NCI-H345 treated with DMSO at 0.1 percent for 48 hours (cell line): ENCODE data around the gene GRK2.
"Not testable (repeated sequence)": the region's sequence is repeated elsewhere in the genome, so short reads cannot be mapped to it uniquely, and the experiment has no call there.

Source experiments
- DNase-seq: peaks from one replicate; lab custom pipeline; 2025; ENCODE audit not compliant: unreplicated experiment; lab: John Stamatoyannopoulos, UW

GRK2 gene

DNA sequence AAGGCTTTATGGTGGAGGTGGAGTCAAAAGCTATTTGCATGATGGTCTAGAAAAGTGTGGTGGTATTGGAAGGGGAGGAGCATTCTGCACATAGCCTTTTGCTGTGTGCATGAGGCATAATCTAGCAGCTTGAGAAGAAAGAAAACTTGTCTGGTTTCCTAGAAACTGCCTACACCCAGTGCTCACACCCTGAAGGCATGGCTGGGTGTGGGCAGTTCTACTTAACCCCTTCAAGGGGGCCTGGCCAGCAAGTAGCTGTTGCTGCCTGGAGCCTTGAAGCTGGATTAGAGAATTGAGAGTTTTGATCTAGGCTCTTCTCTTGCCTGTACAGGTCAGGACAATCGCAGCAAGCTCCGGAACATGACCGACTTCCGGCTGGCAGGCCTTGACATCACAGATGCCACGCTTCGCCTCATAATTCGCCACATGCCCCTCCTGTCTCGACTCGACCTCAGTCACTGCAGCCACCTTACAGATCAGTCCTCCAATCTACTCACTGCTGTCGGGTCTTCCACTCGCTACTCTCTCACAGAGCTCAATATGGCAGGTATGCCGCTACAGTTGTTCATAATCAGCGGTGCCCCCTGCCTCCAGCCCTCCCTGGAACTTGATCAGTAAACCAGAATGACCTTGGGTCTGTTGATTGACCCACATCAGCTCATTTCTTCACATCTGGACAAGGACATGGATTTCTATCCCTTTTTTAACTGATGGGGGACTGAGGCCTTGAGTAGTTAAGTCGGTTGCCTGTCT is 12.2 kb upstream of the GRK2 start:
- DNase-seq = no peak

DNA sequence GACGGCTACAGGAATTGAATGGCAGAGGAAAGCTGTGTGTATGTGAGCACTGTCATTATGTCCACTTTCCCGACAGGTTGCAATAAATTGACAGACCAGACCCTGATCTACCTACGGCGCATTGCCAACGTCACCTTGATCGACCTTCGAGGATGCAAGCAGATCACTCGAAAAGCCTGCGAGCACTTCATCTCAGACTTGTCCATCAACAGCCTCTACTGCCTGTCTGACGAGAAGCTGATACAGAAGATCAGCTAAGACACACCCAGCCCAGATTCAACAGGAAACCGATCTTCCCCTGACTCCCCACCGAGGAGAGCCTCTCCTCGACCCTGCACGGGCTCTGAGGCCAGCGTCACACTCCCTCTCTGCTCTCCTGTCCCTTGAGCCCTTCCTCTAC is 11.5 kb upstream of the GRK2 start:
- no peak for DNase-seq

DNA sequence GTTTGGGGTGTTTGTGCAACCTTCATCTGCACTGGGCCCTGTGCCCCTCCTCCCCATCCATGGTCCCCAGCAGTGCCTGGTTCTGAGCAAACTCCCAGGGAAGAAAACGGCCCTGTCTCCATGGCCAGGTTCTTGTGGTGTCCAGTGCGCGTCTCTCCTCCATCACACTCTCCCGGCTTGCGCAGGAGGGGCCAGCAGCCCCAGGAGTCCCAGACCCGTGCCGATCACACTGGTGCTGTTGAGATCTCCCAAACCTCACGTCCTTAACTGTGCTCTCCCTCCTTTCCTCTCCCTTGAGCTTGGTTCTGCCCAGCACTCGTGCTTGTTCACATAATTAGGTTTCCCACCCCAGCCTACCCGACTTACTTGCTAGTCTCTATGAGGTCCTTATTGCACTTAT is 10.9 kb upstream of the GRK2 start:
- no peak for DNase-seq

DNA sequence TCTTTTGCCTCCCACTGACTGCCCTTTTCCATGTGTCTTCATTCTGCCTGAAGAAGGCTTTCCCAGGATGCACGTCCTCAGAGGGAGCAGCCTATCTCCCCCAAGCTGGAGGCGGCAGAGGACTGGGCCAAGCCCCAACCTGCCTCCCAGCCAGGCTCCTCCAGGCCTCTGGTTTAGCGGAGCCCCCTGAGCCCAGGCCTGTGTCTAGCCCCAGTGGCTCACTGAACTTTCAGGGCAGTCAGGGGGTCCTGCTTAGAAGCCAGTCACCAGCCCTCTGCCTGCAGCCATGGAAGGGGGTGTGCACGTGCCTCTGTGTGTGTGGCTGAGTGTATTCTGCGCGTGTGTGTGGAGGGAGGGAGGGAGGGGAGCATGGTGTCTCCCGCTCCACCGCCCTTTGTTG is 10.4 kb upstream of the GRK2 start:
- no peak for DNase-seq

DNA sequence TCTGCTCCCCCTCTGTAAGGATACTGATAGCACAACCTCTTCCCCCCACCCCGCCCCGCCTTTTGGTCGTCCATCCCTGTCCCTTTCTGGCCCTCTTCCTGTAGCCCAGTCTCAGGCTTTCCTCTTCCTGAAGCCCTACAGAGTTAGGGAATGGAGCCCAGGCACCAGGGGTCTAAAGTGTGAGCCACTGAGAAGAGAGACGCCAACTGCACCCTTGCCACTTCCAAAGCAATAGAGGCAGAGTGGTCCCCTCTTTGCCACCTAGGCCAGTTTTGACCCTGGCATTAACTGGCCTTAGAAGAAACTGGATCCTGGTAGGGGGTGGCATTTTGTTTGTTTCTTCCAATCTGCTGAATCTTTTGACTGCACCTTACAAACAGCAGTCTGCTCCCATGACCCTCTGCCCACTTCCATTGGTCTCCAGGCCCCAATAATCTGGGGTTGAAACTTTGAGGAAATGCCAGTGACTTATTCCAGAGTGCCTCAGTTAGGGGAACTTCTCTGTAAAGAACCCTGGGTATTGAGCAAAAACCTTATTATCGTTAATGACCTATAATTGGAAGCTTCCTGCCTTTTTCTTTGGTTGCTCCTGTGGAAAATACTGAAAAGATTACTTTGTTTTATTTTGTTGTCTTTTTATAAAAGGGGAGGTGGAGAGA is 9.7 kb upstream of the GRK2 start:
- no peak for DNase-seq

DNA sequence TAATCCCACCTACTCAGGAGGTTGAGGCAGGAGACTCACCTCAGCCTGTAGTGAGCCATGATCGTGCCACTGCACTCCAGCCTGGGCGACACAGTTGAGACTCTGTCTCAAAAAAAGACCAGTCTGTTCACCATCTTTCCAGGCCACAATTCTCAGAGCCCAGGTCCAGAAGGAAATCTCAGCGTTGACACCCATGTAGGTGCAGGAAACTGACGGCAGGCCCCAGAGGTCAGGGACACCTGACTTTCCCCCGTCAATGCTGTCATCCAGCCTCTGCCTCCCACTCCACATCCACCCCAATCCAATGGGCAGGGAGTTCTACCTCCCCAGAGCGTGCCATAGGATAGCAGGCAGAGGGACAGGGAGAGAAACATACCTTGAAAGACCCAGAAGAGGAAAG is 5.9 kb upstream of the GRK2 start:
- no peak for DNase-seq

DNA sequence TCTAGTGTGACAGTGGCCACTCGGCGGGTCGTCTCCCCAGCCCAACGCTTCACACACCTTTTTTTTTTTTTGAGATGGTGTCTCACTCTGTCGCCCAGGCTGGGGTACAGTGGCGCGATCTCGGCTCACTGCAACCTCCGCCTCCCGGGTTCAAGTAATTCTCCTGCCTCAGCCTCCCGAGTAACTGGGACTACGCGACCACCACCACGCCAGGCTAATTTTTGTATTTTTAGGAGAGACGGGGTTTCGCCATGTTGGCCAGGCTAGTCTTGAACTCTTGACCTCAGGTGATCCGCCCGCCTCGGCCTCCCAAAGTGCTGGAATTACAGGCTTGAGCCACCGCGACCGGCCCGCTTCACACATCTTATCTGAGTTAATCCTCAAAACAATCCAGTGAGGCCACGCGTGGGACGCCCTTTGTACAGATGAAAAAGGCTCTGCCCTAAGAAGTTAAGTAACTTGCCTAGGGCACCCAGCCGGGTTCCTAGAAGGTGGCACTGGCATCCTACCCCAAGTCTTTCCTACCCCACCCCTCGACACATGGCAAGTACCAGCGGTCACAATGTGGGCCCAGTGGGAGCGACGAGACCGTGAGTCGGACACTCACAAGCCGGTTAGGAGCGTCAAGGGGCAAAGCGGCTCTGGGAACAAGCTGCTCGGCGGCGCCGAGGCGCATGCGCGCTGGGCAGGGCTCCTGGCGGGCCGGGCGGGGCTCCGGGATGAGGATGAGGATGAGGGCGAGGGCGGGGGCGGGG is 5.2 kb upstream of the GRK2 start:
- not testable (repeated sequence) for DNase-seq

DNA sequence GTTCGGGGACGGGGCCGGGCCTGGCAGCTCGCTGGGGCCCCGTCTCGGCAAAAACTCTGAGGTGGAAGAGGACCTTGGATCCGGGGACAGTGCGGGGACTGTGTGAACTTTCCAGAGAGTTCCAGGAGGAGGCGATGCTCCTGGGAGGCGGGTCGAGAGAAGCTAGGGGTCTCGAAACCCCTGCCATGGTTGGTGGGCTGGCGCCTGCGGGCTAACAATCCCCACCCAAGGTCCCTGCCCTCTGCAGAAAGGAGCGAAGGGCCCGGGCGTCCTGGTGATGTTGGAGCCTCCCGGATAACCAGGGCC is 4.7 kb upstream of the GRK2 start:
- no peak for DNase-seq

DNA sequence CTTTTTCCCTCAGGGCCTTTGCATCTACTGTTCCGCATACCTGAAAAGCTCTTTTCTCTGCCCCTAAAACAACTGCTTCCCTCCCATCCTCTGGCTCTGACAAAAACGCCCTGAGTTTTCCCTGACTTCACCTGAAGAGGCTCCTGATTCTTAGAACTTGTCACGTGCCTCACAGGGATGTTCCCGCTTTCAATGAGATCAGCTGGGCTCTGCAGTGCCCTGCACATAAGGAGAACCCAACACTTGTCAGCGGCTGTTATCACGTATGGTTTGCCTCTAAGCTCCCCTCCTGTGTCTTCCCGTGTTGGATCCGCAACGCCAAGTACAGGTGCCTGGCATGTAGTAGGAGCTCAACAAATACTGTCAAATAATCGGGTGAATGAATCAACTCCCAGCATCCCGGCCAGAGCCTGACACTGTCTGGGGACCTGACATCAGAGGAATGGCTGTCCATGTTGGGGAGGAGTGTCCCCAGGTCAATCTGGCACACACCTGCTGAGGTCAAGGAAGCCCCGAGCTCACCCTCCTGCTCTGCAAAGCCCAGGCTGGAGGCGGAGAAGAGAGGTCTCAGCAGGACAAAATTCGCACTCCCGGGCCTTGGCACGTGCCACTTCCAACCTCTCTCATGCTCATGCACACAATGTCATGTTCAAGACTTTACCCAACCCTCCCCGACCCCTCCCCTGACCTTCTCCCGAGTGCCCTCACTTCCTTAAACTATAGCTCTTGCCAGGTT is 4.2 kb upstream of the GRK2 start:
- DNase-seq = no peak

DNA sequence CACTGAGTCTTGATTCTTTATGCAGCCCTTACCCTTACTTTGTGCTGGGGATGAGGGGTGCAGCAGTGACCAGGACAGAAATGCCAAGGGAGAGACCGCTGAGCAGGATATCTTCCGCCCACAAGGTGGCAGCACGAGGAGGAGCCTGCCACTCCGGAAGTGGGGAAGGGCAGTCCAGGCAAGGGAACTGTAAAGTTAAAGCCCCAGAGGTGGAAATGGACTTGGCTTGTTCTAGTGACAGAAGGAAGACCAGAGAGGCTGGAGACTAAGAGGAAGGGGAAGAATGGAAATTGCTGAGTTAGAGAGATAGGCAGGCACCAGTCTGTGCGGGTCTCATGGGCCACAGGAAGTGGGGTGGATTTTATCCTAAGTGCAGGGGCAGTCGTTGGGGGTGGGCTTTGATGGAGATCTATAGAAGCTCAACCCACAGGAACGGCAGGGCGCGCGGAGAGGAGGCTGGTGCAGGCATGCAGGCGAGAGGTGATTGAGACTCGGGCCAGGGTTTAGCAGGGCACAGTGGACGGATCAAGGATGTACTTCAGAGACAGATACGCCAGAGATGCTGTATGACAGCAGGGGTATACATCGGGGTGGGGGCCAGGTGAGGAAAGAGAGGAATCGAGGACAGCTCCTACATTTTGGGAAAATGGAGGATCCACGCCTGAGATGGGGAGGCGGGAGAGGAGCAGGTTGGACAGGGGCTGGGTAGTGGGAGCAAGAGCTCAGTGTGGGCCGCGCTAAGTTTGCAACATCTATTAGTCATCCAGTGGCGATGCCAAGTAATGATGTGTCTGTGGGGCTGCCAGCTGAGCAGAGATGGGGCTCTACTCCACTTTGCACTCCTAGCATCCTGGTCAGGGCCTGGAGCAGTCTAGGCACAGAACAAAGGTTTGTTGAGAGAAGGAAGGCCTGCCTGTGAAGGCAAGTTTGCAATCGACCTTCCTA is 3.3 kb upstream of the GRK2 start:
- peak; percentile 60 for DNase-seq

DNA sequence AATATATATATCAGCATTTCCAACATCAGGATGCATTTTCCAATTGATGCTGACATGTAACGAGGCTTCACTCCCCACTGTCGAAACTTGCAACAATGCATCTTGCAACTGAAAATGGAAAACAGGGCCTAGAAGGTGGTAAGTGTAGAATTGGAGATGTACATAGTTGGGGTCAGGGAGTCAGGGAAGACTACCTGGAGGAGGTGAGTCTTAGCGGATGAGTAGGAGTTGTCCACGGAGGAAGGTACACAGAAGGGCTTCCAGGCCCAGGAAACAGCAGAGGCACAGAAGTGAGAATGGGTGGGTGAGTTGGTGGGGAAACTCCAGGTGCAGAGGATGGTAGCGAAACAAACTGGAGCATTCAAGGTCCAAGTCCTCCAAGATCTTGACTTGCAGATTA is 2.0 kb upstream of the GRK2 start:
- DNase-seq = no peak

DNA sequence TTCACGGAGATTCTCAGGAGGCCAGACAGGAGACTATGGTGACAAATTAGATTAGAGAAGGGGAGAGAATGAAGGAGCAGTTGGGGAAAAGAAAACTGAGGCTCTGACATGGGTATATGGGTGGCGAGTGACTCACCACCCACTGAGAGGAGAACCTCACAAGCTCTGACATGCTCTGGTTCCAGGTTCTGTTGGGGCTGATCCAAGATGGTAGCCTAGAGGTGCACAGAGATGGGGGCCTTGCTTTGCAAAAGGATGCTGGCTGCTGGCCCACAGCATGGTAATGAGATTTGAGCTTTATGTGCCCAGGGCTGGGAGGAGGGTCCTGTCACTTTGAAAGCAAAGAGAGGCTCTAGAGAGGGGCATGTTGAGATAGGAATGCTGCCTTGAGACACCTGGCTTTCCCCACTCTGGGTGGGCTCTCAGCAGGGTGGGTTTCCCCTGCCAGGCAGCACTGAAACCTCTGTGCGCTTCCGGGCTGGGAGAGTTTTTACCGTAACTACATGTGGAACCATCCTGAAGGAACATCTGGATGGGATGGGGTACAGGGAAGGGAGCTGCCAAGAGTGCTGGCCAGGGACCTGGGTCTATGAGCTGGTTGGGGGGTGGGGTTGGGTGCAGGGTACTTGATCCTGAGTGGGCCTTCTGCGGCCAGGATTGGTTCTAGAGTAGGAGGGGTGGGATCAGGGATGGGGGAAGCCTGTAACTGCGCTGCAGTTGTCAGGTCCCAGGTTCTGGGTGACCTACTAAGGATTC is 1.2 kb upstream of the GRK2 start:
- DNase-seq = no peak

DNA sequence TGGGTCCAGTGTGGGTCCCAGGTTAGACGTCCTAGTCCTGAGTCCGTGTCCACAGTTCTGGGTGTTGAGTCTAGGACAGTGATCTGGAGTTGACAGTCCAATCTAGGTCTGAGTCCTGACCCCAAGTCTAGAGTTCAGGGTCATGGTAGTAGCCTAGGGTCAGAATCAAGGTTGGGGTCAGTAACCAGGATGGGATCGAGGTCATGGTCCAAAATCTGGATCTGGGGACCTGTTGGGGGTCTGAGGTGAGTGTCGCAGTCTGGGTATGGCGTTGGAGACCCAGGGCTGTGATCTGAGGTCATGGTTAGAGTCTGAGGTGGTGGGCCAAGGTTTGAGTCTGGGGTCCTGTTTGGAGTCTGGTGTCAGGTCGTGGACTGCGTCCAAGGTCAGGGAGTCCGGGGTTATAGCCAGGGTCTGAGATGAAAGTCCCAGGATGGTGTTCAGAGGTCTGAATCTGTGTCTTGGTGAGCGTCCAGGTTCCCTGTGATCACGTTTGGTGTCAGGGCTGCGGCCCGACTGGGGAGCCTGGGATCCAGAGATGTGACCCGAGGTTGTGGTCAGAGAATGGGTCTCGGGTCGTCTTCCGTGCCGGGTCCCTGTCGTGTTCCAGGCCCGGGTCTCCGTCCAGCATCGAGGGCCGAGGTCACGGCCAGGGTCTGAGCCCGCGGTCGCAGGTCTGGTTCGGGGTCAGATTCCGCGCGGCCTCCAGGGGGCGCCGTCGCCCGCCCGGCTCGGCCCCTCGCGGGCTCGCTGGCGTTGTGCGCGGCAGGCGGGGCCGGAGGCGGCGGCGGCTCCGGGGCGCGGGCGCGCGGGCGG is 432 bp upstream of the GRK2 start:
- no peak for DNase-seq

DNA sequence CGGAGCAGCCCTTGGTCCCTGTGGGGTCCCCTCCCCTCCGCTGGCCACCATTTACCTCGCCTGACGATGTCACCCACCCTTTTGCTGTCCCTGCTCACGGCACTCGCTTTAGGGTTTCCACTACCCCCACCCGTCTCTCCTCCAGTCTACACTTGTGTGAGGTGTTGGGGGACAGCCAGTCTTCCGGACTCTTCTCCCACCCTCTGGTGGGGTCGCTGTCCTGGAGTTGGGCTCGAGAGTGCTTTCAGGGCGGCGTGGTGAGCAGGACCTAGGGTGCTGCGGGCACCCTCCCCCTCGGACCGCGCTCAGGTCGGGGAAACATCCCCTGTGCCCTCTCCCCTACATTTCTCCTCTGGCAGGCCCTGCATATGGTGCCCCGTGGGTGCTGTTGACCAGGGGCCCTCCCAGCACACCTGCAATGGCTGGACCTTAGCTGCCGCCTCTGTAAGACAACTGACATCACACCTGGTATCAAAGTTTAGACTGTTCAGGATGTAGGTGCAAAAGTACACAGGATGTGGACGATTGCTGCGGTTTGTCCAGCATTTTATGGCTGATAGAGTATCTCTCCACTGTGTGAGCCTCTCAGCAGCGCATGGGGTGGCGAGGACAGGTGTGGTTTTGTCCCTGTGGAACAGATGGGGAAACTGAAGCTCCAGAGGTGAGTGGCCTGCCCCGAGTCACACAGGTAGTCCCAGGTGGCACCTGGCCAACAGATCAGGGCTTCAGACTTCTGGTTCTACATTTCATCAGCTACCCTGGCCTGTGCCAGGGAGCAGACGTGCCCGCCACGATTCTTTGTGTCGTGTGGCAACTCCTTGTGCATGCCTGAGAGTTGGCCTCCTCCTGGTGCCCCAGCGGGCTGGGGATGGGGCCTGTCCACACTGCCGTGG is 1.2 kb downstream of the GRK2 start:
- no peak for DNase-seq

DNA sequence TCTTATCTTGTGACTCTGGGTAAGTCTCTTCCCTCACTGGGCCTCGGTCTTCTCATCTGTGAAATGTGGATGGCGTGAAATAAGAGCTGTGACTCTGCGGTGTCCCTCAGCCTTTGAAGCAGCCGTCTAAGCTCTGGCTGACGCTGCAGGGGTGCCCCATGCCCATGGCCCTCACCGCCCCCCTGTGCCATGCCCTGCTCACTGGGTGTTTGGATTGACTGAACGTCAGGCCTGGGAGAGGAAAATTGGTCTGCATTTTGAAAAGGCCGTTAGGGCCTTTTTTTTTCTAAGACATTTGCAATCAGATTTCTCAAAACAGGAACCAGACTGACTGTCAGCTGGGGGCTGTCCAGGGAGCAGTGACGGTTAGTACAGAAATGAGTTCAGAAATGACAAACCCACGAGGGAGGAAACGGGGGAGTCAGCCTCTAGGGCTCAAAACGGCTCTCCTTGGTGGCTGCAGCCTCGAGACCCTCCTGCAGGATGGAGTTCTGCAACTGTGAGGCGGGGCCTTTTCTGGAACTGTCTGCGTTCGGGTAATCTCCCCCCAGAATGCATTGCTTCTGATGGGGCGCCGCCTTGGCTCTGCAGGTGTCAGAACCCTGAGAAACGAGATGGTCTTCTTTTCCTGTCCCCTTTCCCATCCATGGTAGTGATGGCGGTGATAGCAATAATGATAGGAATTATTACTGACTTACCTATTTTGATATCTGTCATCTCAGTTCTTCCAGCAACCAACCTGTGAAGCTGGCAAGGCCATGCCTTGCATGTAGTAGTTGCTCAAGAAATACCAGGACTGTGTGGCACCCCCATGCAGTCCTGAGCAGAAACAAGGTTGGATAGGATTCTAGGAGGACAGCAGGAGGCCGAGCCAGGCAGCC is 2.0 kb downstream of the GRK2 start:
- no peak for DNase-seq

DNA sequence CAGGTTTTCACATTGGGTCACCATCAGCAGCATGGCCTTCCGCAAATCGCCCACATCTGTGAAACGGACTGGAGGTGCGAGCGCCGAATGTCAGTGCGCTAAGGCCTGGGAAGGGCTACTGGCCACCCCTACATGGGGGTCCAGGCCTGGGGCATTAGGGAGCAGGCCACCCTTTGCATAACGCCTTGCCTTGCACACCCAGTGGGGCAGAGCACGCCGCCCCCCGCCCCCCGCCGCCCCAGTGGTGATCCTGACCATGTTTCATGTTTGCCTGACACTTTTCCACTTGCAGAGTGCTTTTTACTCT is 2.6 kb downstream of the GRK2 start:
- no peak for DNase-seq
